Activated CD8-positive, alpha-beta T cell treated with anti-CD3 and anti-CD28 coated beads for 36 hours (primary cell): ENCODE data around the gene TAP2. TPM values are rescaled to one million over a fixed set of nuclear protein-coding genes. Genes with fewer than 3 reads are reported as not detected.

Experiments used
- ATAC-seq: fragments of 200-7000 bp; cut with Tn5 transposase; one replicate; pipeline ENCODE4 v1.10.0; 2021; ENCODE audit warnings: mild to moderate bottlenecking, moderate library complexity
- CTCF ChIA-PET: fragments of 350-600 bp; sonication (Branson Sonifier 250); formaldehyde crosslinking; loops from one replicate; lab custom pipeline; 2021; ENCODE audit warnings: antibody characterized with exemption; lab: Charles Lee
- POLR2A ChIA-PET: fragments of 350-600 bp; sonication (Branson Sonifier 250); formaldehyde crosslinking; loops from one replicate; lab custom pipeline; 2021; ENCODE audit warnings: antibody characterized with exemption; lab: Charles Lee
- DNase-seq: peaks from one replicate; pipeline ENCODE4 v3.0.0-alpha.2; 2020
- H3K27ac Mint-ChIP-seq: one replicate; pipeline ENCODE4 v1.8.0; 2021; ENCODE audit warnings: mild to moderate bottlenecking, mixed read lengths
- H3K27me3 Mint-ChIP-seq: one replicate; pipeline ENCODE4 v1.8.0; 2021; ENCODE audit warnings: mixed read lengths
- H3K36me3 Mint-ChIP-seq: one replicate; pipeline ENCODE4 v1.8.0; 2021; ENCODE audit warnings: low read depth, mixed read lengths
- H3K4me1 Mint-ChIP-seq: one replicate; pipeline ENCODE4 v1.8.0; 2021; ENCODE audit warnings: low read depth, mixed read lengths
- H3K4me3 Mint-ChIP-seq: one replicate; pipeline ENCODE4 v1.8.0; 2021; ENCODE audit warnings: mild to moderate bottlenecking, moderate library complexity, mixed read lengths
- H3K9me3 Mint-ChIP-seq: one replicate; pipeline ENCODE4 v1.8.0; 2021; ENCODE audit warnings: mixed read lengths
- CTCF ChIP-seq: fragments of 200-600 bp; IDR thresholded peaks from one replicate; pipeline ENCODE4 v1.8.0; 2022; ENCODE audit warnings: antibody characterized with exemption, mild to moderate bottlenecking
- intact Hi-C: fragments of 100-400 bp; cut with micrococcal nuclease; formaldehyde crosslinking; loops from one replicate; pipeline ENCODE4 v1.10.0; 2022
- total RNA-seq, 2 experiments: library from RNA; stranded (reverse); gene quantifications; one replicate each; pipeline ENCODE4 v1.2.3, GENCODE V29; 2021

TAP2 gene
- total RNA-seq, 2 experiments from 2014 or later: 110 to 113 TPM

DNA sequence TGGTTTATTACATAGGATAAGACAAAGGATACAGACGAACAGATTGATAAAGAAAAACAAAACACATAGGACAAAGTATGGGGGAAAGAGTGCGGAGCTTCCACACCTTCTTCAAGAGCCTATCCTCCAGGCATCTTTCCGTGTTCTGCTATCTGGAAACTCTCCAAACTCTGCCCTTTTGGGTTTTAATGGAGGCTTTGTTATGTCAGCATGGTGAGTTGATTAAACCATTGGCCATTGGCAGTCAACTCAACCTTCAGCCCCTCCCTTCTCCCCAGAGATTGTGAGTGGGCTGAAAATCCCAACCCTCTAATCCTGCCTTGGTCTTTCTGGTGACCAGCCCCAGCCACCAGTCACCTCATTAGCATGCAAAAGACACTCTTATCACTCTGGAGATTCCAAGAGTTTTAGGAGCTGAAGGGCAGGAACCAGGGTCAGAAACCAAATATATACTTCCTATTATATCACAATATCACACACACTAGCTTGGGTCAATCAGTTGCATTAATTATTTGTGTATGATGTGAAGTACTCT lies 45.6 kb downstream of the TAP2 start:
- intact Hi-C loops: loop anchor here (10.0 kb wide), 1 partner anchor 78 kb away; no protein-coding TSS in a partner anchor
- no peaks in the 10 kb centered on the region for H3K9me3 Mint-ChIP-seq
- no peak overlapping the region for H3K4me3 Mint-ChIP-seq
- no peak for TF ChIP-seq CTCF
- DNase-seq (no peak), ATAC-seq (no peak)
- H3K27ac Mint-ChIP-seq: no peak overlapping the region
- peaks cover 34% of the 10 kb centered on the region for H3K27me3 Mint-ChIP-seq
- CTCF ChIA-PET: interaction anchor here (0.7 to 4.3 kb wide), 8 partner anchors 9 to 389 kb away, joined by 3 to 47 read pairs (median 5); no protein-coding TSS in a partner anchor
- peaks cover 23% of the 10 kb centered on the region for H3K4me1 Mint-ChIP-seq
- POLR2A ChIA-PET: no interaction called here
- H3K36me3 Mint-ChIP-seq: no peaks in the 10 kb centered on the region

DNA sequence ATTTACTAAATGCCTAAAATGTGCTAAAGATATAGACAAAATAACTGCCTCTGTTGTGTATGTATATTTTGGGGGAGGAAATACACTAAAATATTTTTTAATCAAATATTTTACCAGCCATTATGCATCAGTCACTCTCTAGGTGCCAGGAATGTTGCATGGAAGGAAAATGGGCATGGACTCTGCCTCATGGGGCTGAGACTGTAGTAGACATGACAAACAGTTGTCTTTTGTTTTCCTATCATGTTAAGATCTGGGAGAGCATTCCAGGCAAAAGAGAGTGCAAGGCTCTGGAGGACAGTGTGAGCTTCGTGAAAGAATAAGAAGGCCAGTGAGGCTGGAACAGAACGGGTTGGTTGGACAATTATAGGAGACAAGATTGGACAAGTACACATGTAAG lies 48.2 kb downstream of the TAP2 start:
- Mint-ChIP-seq H3K27ac (no peak overlapping the region), H3K4me3 (no peak overlapping the region), H3K9me3 (no peaks in the 10 kb centered on the region), H3K27me3 (peaks cover 48% of the 10 kb centered on the region), H3K4me1 (peaks cover 16% of the 10 kb centered on the region), H3K36me3 (no peaks in the 10 kb centered on the region)
- ATAC-seq (no peak), DNase-seq (no peak)
- ChIA-PET CTCF (no interaction called here), POLR2A (no interaction called here)
- intact Hi-C loops: loop anchor here (10.0 kb wide), 1 partner anchor 76 kb away; no protein-coding TSS in a partner anchor
- no peak for TF ChIP-seq CTCF

Other genes starting within 250 kb of the TAP2 start
- gene HLA-DRB1, start 248.9 kb downstream of the TAP2 start, total RNA-seq: 10 to 100 TPM; 21.8 to 22.7 TPM
- gene HLA-DQA1, start 201.3 kb downstream of the TAP2 start, total RNA-seq: 1 to 10 TPM; 3.4 to 3.9 TPM
- 1 to 10 TPM; 5.3 to 6.9 TPM for gene HLA-DQB1, start 172.1 kb downstream of the TAP2 start, total RNA-seq
- under 1 TPM in 1 of 2 experiments, not detected in 1; 0.18 TPM for gene HLA-DQA2, start 97.3 kb downstream of the TAP2 start, total RNA-seq
- gene HLA-DQB2, start 75.2 kb downstream of the TAP2 start, total RNA-seq: under 1 TPM in 1 of 2 experiments, not detected in 1; 0.60 TPM
- gene HLA-DOB, start 21.7 kb downstream of the TAP2 start, total RNA-seq: 10 to 100 TPM; 10.2 to 11.6 TPM
- 100 to 1,000 TPM; 370 to 371 TPM for gene PSMB8, start 5.3 kb upstream of the TAP2 start, total RNA-seq
- gene TAP1, start 15.0 kb upstream of the TAP2 start, total RNA-seq: 100 to 1,000 TPM; 210 to 211 TPM
- 100 to 1,000 TPM; 219 to 229 TPM for gene PSMB9, start 15.5 kb upstream of the TAP2 start, total RNA-seq
- gene HLA-DMB, start 102.3 kb upstream of the TAP2 start, total RNA-seq: 1 to 10 TPM; 3.5 to 3.6 TPM
- gene HLA-DMA, start 114.4 kb upstream of the TAP2 start, total RNA-seq: 10 to 100 TPM; 16.2 TPM
- gene BRD2, start 129.9 kb upstream of the TAP2 start, total RNA-seq: 100 to 1,000 TPM; 219 to 235 TPM
- 1 to 10 TPM; 6.4 to 8.1 TPM for gene HLA-DOA, start 170.9 kb upstream of the TAP2 start, total RNA-seq
- gene HLA-DPA1, start 234.9 kb upstream of the TAP2 start, total RNA-seq: 10 to 100 TPM; 27.6 to 27.9 TPM
- gene HLA-DPB1, start 237.3 kb upstream of the TAP2 start, total RNA-seq: 10 to 100 TPM; 12.3 to 14.8 TPM